ENCODE measurements around the gene SPRY1. TPM values are rescaled to one million over a fixed set of nuclear protein-coding genes. Genes with fewer than 3 reads are reported as not detected.

Gene SPRY1
- total RNA-seq, 2 donors from 2014 or later = 67.5 to 90.2 TPM

GRCh38 chr4:123412091-123412505, 15.5 kb downstream of the SPRY1 start:
- intact Hi-C loops (cut with DNase I) = no loop called here
- no peak for TF ChIP-seq CTCF (IDR thresholded peaks at IDR 0.05)
- TF ChIP-seq POLR2AphosphoS5 (IDR thresholded peaks at IDR 0.05) = no peak
- no peak for TF ChIP-seq POLR2A (IDR thresholded peaks at IDR 0.05)
- no peaks in the 10 kb centered on the region for H3K9me3 ChIP-seq
- H3K36me3 ChIP-seq = no peaks in the 10 kb centered on the region
- WGBS = 7% methylated on average over 1 of the region's 1 CpG
- no peak overlapping the region for H3K4me3 ChIP-seq
- H3K27me3 ChIP-seq (replicated peaks; ENCODE audit: insufficient read depth) = no peaks in the 10 kb centered on the region
- no peak for DNase-seq (ENCODE audit: low spot score)
- H3K27ac ChIP-seq = peak overlapping the region in 1 of 2 donors; percentile 7
- no peaks in the 10 kb centered on the region for H3K4me1 ChIP-seq (replicated peaks)

DNA sequence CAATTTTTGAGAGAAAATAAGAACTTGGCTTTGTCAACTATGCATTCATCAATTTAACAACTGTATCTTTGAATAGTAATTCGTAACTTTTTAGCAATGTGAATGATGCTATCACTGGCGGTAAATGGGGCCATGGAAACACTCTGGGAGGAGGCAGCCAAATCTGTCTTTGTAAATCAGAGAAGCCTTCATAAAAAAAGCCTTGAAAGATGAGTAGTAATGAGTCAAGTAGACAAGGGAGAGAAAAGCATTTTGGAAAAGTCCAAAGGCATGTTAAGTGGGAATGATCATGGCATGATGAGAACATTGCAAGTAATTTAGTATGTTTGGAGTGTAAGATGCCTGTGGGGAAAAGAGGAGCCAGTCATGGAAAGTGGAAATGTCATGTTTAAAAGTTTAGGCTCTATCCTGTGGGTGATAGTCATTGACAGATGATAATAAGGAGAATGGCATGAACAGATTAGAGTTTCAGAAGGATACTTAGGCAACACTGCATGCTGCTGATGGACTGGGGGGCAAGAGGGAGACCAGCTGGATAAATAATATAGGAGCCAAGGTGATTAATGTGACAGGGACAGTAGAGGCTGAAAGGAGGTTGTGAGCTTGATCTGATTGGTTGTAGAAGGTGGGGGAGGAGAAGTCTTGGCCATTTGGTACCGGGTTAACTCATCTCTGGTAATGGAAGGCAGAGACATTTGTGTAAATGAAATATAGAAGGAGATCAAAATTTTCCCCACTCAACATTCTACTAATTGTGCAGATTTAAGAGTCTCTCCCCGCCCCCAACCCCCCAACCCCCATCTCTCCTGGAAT, 16.3 kb downstream of the SPRY1 start:
- intact Hi-C loops (cut with DNase I) = no loop called here
- Histone ChIP-seq H3K4me1 (replicated peaks) (no peaks in the 10 kb centered on the region), H3K27ac (no peak overlapping the region), H3K4me3 (no peak overlapping the region), H3K9me3 (no peaks in the 10 kb centered on the region), H3K27me3 (replicated peaks; ENCODE audit: insufficient read depth) (no peaks in the 10 kb centered on the region), H3K36me3 (no peaks in the 10 kb centered on the region)
- TF ChIP-seq CTCF (IDR thresholded peaks at IDR 0.05) (no peak), POLR2AphosphoS5 (IDR thresholded peaks at IDR 0.05) (no peak), POLR2A (IDR thresholded peaks at IDR 0.05) (no peak)
- WGBS = 63% methylated on average over 4 of the region's 4 CpGs
- DNase-seq (ENCODE audit: low spot score) = no peak

DNA sequence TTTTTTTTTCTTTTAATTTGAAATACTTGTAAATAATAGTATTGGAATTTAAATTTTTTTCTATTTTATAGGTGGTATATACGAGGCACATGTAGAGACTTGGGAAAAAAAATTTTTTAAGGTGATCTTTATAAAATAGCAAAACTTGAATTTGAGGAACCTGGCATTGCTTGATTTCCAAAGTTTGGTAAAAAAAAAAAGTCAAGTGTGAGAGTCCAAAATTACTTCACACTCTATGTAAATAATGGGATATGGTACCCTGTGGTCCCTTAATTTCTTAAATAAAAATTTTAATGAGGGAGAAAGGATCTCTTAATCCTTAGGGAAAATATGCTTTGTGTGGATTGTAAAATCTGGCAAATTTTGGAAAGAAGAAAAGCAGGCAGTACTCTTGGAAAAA, 19.0 kb downstream of the SPRY1 start:
- no peak for DNase-seq (ENCODE audit: low spot score)
- TF ChIP-seq CTCF (IDR thresholded peaks at IDR 0.05) (no peak), POLR2A (IDR thresholded peaks at IDR 0.05) (no peak), POLR2AphosphoS5 (IDR thresholded peaks at IDR 0.05) (no peak)
- H3K36me3 ChIP-seq = no peaks in the 10 kb centered on the region
- H3K4me3 ChIP-seq = no peak overlapping the region
- intact Hi-C loops (cut with DNase I) = no loop called here
- no peaks in the 10 kb centered on the region for H3K9me3 ChIP-seq
- H3K4me1 ChIP-seq (replicated peaks) = no peaks in the 10 kb centered on the region
- WGBS = 66% methylated on average over 1 of the region's 1 CpG
- no peaks in the 10 kb centered on the region for H3K27me3 ChIP-seq (replicated peaks; ENCODE audit: insufficient read depth)
- H3K27ac ChIP-seq = no peak overlapping the region

GRCh38 chr4:123415977-123416376, 19.4 kb downstream of the SPRY1 start:
- no peaks in the 10 kb centered on the region for H3K36me3 ChIP-seq
- no peak overlapping the region for H3K27ac ChIP-seq
- no peak for TF ChIP-seq POLR2A (IDR thresholded peaks at IDR 0.05)
- no peak for TF ChIP-seq POLR2AphosphoS5 (IDR thresholded peaks at IDR 0.05)
- no peak for TF ChIP-seq CTCF (IDR thresholded peaks at IDR 0.05)
- H3K9me3 ChIP-seq = no peaks in the 10 kb centered on the region
- H3K4me1 ChIP-seq (replicated peaks) = no peaks in the 10 kb centered on the region
- no peak overlapping the region for H3K4me3 ChIP-seq
- DNase-seq (ENCODE audit: low spot score) = no peak
- intact Hi-C loops (cut with DNase I) = no loop called here
- WGBS = 51% methylated on average over 6 of the region's 6 CpGs
- H3K27me3 ChIP-seq (replicated peaks; ENCODE audit: insufficient read depth) = no peaks in the 10 kb centered on the region

- WGBS = 47% methylated on average over 2 of the region's 2 CpGs
- Histone ChIP-seq H3K27me3 (replicated peaks; ENCODE audit: insufficient read depth) (no peaks in the 10 kb centered on the region), H3K4me1 (replicated peaks) (no peaks in the 10 kb centered on the region), H3K36me3 (no peaks in the 10 kb centered on the region), H3K27ac (peak overlapping the region; percentile 18 to 28), H3K9me3 (no peaks in the 10 kb centered on the region), H3K4me3 (no peak overlapping the region)
- DNase-seq (ENCODE audit: low spot score) = no peak
- intact Hi-C loops (cut with DNase I) = no loop called here
- no peak for TF ChIP-seq POLR2A (IDR thresholded peaks at IDR 0.05)
- TF ChIP-seq POLR2AphosphoS5 (IDR thresholded peaks at IDR 0.05) = no peak
- TF ChIP-seq CTCF (IDR thresholded peaks at IDR 0.05) = no peak
These were observed 21.2 kb downstream of the SPRY1 start for GRCh38 chr4:123417813-123418212.
